Measurements from ENCODE around the gene FSIP2. TPM values are rescaled to one million over a fixed set of nuclear protein-coding genes. Genes with fewer than 3 reads are reported as not detected.

The FSIP2 gene
- total and polyA plus RNA-seq, 5 donors from 2014 or later = 0.03 to 0.32 TPM; not detected in 3

DNA sequence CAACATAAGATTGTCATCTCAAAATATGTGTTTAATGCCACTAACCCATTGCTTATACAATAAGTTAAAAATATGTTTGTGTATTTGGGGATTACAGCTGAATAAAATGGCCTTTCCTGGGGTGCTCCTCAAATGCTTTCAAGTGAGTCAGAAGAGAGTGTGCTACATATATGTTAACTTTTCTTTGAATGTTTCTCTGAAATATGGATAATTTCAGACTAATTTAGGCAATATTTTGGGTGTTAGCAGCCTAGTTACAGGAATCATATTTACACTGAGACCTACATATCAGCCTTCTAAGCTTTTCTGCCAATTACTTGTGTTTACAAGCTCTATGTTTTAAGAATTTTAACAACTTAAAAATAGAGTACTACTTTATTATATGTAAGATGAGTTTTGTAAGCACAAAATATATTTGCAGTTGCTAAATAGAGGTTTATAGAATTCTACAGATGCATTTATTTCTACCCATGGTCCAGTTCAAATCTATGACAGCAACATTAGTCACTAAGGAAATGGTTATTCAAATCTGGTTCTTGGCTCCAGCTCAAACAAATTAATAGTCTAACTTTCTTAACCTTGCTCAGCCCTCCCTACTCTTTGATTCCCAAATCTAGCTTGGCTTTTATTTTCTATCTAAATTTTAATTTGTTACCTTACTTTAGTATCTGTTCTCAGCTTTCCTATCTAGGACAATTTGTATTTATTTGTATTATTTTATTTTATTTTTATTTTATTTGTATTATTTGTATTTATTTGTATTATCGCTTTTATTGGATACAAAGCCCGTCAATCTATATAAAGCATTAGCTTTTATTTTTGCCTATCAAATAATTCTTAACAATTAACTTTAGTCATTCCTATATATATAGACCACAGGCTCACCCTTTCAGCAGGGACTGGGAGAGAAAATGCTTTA is 48.9 kb downstream of the FSIP2 start:
- no peak for DNase-seq
- Mint-ChIP-seq H3K4me3 (no peak overlapping the region), H3K27me3 (no peaks in the 10 kb centered on the region)

DNA sequence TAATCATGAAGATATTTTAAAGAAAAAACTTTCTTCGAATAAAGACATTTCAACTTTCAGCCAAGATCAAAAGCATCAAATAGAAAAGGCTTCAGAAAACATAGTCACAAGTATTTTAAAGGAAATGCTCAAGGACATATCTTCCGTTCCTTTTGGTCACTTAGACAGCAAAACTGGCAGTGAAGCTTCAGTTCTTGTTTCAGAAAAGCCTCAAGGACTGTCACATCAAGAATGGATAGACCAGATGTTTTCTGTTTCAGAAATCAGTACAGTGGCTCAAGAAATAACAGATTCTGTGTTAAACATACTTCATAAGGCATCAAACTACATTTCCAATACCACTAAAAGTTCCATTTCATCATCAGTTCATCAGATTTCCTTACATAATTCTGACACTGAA is 51.8 kb downstream of the FSIP2 start:
- Mint-ChIP-seq H3K27me3 (no peaks in the 10 kb centered on the region), H3K27ac (no peak overlapping the region), H3K9me3 (peaks cover 0 to 3% (median 0%) of the 10 kb centered on the region in 7 donors), H3K36me3 (peaks cover 4% of the 10 kb centered on the region), H3K4me1 (no peaks in the 10 kb centered on the region), H3K4me3 (no peak overlapping the region)
- H3K27ac ChIP-seq (ENCODE audit: insufficient read depth, low read length, poor library complexity, severe bottlenecking) = no peak overlapping the region
- no peaks in the 10 kb centered on the region for H3K36me3 ChIP-seq (ENCODE audit: control insufficient read depth, insufficient read depth, low read length)
- H3K4me3 ChIP-seq (ENCODE audit: low read depth, low read length) = no peak overlapping the region
- H3K4me1 ChIP-seq (ENCODE audit: control insufficient read depth, insufficient read depth, low read length, poor library complexity, severe bottlenecking) = no peaks in the 10 kb centered on the region
- no peak for DNase-seq
- H3K9me3 ChIP-seq (ENCODE audit: control insufficient read depth in 2 of 2, low read length in 2 of 2) = no peaks in the 10 kb centered on the region
- H3K27me3 ChIP-seq (ENCODE audit: control insufficient read depth, insufficient read depth, low read length) = no peaks in the 10 kb centered on the region
- ATAC-seq (ENCODE audit: low read depth in 2 of 2) = no peak

More for the DNA sequence above, 48.9 kb downstream of the FSIP2 start:
- no peaks in the 10 kb centered on the region for H3K9me3 ChIP-seq (ENCODE audit: control insufficient read depth in 2 of 2, low read length in 2 of 2)
- ATAC-seq (ENCODE audit: low read depth in 2 of 2) = no peak
- no peaks in the 10 kb centered on the region for H3K36me3 ChIP-seq (ENCODE audit: control insufficient read depth, insufficient read depth, low read length)
- no peak overlapping the region for H3K4me3 ChIP-seq (ENCODE audit: low read depth, low read length)
- Mint-ChIP-seq H3K36me3 (peaks cover 8% of the 10 kb centered on the region), H3K9me3 (peaks cover 0 to 2% (median 0%) of the 10 kb centered on the region in 7 donors), H3K4me1 (no peaks in the 10 kb centered on the region), H3K27ac (no peak overlapping the region)
- no peak overlapping the region for H3K27ac ChIP-seq (ENCODE audit: insufficient read depth, low read length, poor library complexity, severe bottlenecking)
- H3K4me1 ChIP-seq (ENCODE audit: control insufficient read depth, insufficient read depth, low read length, poor library complexity, severe bottlenecking) = no peaks in the 10 kb centered on the region
- no peaks in the 10 kb centered on the region for H3K27me3 ChIP-seq (ENCODE audit: control insufficient read depth, insufficient read depth, low read length)

DNA sequence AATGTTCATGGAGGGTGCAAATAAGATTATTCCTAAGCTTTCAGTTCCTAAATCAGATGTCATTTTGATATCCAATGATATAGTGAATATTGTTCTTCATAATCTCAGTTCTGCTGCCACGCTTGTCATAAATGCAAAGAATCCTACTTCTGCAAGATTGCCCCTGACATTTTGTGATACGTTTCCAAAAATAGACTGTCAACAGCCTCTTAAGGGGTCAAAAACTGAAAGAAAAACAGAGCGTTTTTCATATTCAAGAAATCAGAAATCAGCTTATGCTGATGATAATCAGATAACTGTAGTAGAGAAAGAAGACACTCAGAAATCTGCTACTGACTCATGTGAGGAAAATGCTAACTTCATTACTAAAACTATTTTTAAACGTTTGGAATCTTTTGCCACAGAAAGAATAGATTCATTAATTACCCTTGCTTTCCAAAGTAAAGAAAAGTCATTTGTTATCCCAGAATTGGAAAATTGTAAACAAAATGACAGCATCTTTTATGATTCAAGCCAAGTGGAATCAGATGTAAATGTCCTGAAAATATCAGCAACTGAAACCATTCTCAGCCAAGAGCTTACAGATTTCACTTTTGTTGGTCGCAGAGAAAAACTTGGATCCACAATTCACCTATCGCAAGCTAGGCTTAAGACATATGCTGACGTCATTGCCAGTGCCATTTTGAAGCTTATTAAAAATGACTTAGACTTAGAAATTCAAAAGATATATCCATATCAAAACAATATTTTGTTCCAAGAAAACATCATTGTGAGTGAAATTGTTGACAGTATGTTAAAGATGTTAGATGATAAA is 55.1 kb downstream of the FSIP2 start:
- H3K4me1 Mint-ChIP-seq = no peaks in the 10 kb centered on the region
- no peak overlapping the region for H3K27ac ChIP-seq (ENCODE audit: insufficient read depth, low read length, poor library complexity, severe bottlenecking)
- H3K36me3 Mint-ChIP-seq = peaks cover 2% of the 10 kb centered on the region
- DNase-seq (no peak), ATAC-seq (ENCODE audit: low read depth in 2 of 2) (no peak)
- H3K27me3 Mint-ChIP-seq = no peaks in the 10 kb centered on the region
- no peak overlapping the region for H3K4me3 ChIP-seq (ENCODE audit: low read depth, low read length)
- H3K9me3 ChIP-seq (ENCODE audit: control insufficient read depth in 2 of 2, low read length in 2 of 2) = no peaks in the 10 kb centered on the region
- peaks cover 0 to 4% (median 2%) of the 10 kb centered on the region in 7 donors for H3K9me3 Mint-ChIP-seq
- H3K4me3 Mint-ChIP-seq = no peak overlapping the region
- no peaks in the 10 kb centered on the region for H3K4me1 ChIP-seq (ENCODE audit: control insufficient read depth, insufficient read depth, low read length, poor library complexity, severe bottlenecking)
- no peak overlapping the region for H3K27ac Mint-ChIP-seq
- no peaks in the 10 kb centered on the region for H3K27me3 ChIP-seq (ENCODE audit: control insufficient read depth, insufficient read depth, low read length)
- no peaks in the 10 kb centered on the region for H3K36me3 ChIP-seq (ENCODE audit: control insufficient read depth, insufficient read depth, low read length)

DNA sequence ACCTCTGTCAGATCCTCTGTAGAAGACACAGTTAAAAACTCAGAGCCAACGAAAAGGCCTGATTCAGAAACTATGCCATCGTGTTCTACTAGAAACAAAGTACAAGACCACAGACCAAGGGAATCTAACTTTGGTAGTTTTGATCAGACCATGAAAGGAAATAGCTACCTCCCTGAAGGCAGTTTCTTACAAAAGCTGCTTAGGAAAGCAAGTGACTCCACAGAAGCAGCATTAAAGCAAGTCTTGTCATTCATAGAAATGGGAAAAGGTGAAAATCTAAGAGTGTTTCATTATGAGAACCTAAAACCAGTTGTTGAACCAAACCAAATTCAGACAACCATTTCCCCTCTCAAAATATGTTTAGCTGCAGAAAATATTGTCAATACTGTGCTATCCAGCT is 58.2 kb downstream of the FSIP2 start:
- Histone ChIP-seq H3K36me3 (ENCODE audit: control insufficient read depth, insufficient read depth, low read length) (no peaks in the 10 kb centered on the region), H3K9me3 (ENCODE audit: control insufficient read depth in 2 of 2, low read length in 2 of 2) (no peaks in the 10 kb centered on the region), H3K27me3 (ENCODE audit: control insufficient read depth, insufficient read depth, low read length) (no peaks in the 10 kb centered on the region), H3K4me3 (ENCODE audit: low read depth, low read length) (no peak overlapping the region), H3K27ac (ENCODE audit: insufficient read depth, low read length, poor library complexity, severe bottlenecking) (no peak overlapping the region), H3K4me1 (ENCODE audit: control insufficient read depth, insufficient read depth, low read length, poor library complexity, severe bottlenecking) (no peaks in the 10 kb centered on the region)
- H3K36me3 Mint-ChIP-seq = no peaks in the 10 kb centered on the region
- H3K4me3 Mint-ChIP-seq = no peak overlapping the region
- H3K9me3 Mint-ChIP-seq = peaks cover 0 to 4% (median 2%) of the 10 kb centered on the region in 7 donors
- H3K27ac Mint-ChIP-seq = no peak overlapping the region
- ATAC-seq (ENCODE audit: low read depth in 2 of 2) (no peak), DNase-seq (no peak)
- H3K4me1 Mint-ChIP-seq = no peaks in the 10 kb centered on the region
- no peaks in the 10 kb centered on the region for H3K27me3 Mint-ChIP-seq

DNA sequence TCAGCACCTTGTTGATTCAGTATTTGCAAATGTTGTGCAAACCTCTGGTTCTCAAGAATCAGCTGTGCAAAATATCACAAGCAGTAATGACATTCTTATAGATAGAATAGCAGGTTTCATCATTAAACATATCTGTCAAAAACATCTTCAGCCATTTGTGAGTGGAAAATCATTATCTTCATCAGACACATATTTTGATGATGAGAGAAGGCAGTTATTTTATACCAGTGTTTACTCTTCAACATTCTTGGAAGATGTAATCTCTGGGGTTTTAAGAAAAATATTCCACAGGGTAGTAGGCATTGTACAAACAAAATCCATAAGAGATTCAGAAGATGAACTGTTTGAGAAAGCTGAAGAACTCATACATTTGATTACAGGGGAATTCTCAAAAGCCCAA is 64.3 kb downstream of the FSIP2 start:
- no peaks in the 10 kb centered on the region for H3K36me3 Mint-ChIP-seq
- H3K4me3 ChIP-seq (ENCODE audit: low read depth, low read length) = no peak overlapping the region
- H3K4me3 Mint-ChIP-seq = no peak overlapping the region
- H3K4me1 Mint-ChIP-seq = no peaks in the 10 kb centered on the region
- H3K4me1 ChIP-seq (ENCODE audit: control insufficient read depth, insufficient read depth, low read length, poor library complexity, severe bottlenecking) = no peaks in the 10 kb centered on the region
- no peak overlapping the region for H3K27ac Mint-ChIP-seq
- H3K27me3 Mint-ChIP-seq = no peaks in the 10 kb centered on the region
- no peaks in the 10 kb centered on the region for H3K27me3 ChIP-seq (ENCODE audit: control insufficient read depth, insufficient read depth, low read length)
- no peaks in the 10 kb centered on the region for H3K36me3 ChIP-seq (ENCODE audit: control insufficient read depth, insufficient read depth, low read length)
- ATAC-seq (ENCODE audit: low read depth in 2 of 2) = no peak
- peaks cover 0 to 13% (median 1%) of the 10 kb centered on the region in 7 donors for H3K9me3 Mint-ChIP-seq
- H3K9me3 ChIP-seq (ENCODE audit: control insufficient read depth in 2 of 2, low read length in 2 of 2) = no peaks in the 10 kb centered on the region
- no peak for DNase-seq
- no peak overlapping the region for H3K27ac ChIP-seq (ENCODE audit: insufficient read depth, low read length, poor library complexity, severe bottlenecking)

DNA sequence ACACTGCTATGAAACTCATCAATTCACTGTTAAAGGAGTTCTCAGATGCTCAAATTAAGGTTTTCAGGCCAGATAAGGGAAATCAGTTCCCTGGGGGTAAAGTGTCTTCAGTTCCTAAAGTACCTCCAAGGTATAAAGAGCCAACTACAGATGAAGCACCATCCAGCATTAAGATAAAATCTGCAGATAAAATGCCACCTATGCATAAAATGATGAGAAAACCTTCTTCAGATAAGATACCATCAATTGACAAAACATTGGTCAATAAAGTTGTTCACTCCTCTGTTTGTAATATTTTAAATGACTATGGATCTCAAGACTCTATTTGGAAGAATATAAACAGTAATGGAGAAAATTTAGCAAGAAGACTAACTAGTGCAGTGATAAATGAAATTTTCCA is 68.2 kb downstream of the FSIP2 start:
- H3K27me3 ChIP-seq (ENCODE audit: control insufficient read depth, insufficient read depth, low read length) = no peaks in the 10 kb centered on the region
- no peaks in the 10 kb centered on the region for H3K4me1 Mint-ChIP-seq
- DNase-seq (no peak), ATAC-seq (ENCODE audit: low read depth in 2 of 2) (no peak)
- no peaks in the 10 kb centered on the region for H3K27me3 Mint-ChIP-seq
- H3K9me3 Mint-ChIP-seq = peaks cover 1 to 13% (median 3%) of the 10 kb centered on the region in 7 donors
- no peak overlapping the region for H3K27ac Mint-ChIP-seq
- no peaks in the 10 kb centered on the region for H3K36me3 Mint-ChIP-seq
- H3K4me3 Mint-ChIP-seq = no peak overlapping the region
- no peaks in the 10 kb centered on the region for H3K9me3 ChIP-seq (ENCODE audit: control insufficient read depth in 2 of 2, low read length in 2 of 2)
- H3K27ac ChIP-seq (ENCODE audit: insufficient read depth, low read length, poor library complexity, severe bottlenecking) = no peak overlapping the region
- no peaks in the 10 kb centered on the region for H3K36me3 ChIP-seq (ENCODE audit: control insufficient read depth, insufficient read depth, low read length)
- H3K4me1 ChIP-seq (ENCODE audit: control insufficient read depth, insufficient read depth, low read length, poor library complexity, severe bottlenecking) = no peaks in the 10 kb centered on the region
- H3K4me3 ChIP-seq (ENCODE audit: low read depth, low read length) = no peak overlapping the region

DNA sequence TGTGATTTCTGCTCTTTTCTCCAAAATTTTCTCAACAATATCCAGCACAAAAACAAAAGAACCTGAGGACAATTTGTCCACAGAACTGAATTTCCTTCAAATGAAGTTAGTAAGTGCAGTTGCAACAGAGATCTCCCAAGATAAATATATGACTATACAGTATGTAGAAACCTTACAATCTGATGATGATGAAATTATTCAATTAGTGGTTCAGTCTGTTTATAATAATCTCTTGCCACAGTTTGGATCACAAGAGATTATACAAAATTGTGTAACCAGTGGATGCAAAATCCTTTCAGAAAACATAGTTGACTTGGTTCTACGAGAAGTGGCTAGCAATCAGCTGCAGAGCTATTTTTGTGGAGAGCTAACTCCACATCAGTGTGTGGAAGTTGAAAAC is 68.7 kb downstream of the FSIP2 start:
- H3K27ac Mint-ChIP-seq = no peak overlapping the region

More for the DNA sequence above, 68.7 kb downstream of the FSIP2 start:
- no peak overlapping the region for H3K4me3 Mint-ChIP-seq
- no peaks in the 10 kb centered on the region for H3K36me3 ChIP-seq (ENCODE audit: control insufficient read depth, insufficient read depth, low read length)
- H3K9me3 Mint-ChIP-seq = peaks cover 1 to 13% (median 5%) of the 10 kb centered on the region in 7 donors
- DNase-seq = no peak
- H3K4me1 Mint-ChIP-seq = no peaks in the 10 kb centered on the region
- H3K36me3 Mint-ChIP-seq = no peaks in the 10 kb centered on the region
- no peak overlapping the region for H3K4me3 ChIP-seq (ENCODE audit: low read depth, low read length)
- no peaks in the 10 kb centered on the region for H3K9me3 ChIP-seq (ENCODE audit: control insufficient read depth in 2 of 2, low read length in 2 of 2)
- no peak for ATAC-seq (ENCODE audit: low read depth in 2 of 2)
- H3K4me1 ChIP-seq (ENCODE audit: control insufficient read depth, insufficient read depth, low read length, poor library complexity, severe bottlenecking) = no peaks in the 10 kb centered on the region
- H3K27ac ChIP-seq (ENCODE audit: insufficient read depth, low read length, poor library complexity, severe bottlenecking) = no peak overlapping the region
- no peaks in the 10 kb centered on the region for H3K27me3 ChIP-seq (ENCODE audit: control insufficient read depth, insufficient read depth, low read length)
- no peaks in the 10 kb centered on the region for H3K27me3 Mint-ChIP-seq

All from CD4-positive, CD25-positive, alpha-beta regulatory T cell (primary cell).